Amniotic stem cell (primary cell): ENCODE measurements around the gene FDXACB1.
"Not testable (repeated sequence)": the region's sequence is repeated elsewhere in the genome, so short reads cannot be mapped to it uniquely, and the experiment has no call there.

Experiments used
- DNase-seq: peaks from one replicate; lab custom pipeline; 2025; lab: John Stamatoyannopoulos, UW

Gene FDXACB1

DNA sequence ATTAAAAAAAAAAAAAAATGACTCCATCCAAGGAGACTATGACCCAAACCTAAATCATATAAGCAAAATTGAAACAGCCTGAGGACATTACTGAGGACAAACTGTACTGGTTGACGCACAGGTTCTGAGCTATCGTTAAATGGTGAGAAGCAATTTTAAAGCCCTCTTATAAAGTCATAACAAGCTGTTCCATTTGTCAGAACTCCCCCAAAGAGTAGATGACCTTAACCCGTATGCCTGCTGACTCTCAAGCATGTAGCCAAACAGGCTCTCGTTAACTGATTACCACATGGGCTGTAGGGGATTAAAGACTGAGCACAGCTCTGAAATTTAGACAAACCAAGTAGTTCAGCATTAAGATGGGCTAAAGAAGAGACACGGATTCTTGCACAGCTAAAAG, 30.4 kb upstream of the FDXACB1 start:
- DNase-seq: no peak

GRCh38 chr11:111908639-111909305, 29.8 kb upstream of the FDXACB1 start:
- DNase-seq: no peak

DNA sequence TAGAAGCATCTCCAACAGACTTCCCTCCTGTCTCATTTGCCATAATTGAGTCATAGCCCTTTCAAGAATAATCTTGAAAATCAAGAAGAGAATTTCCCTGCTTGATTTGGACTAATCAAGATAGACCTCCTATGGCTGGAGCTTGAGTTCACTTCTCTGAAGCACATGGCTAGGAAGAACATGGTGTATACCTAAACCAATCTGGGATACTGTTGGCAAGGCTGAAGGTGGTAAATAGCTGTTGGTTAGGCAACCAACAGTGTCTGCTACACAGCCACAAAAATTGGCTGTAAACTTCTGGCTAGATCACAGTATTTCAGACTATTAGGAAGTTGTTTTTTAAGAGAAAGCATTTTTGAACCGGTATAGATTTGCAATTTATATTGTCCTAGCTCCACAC, 27.7 kb upstream of the FDXACB1 start:
- DNase-seq: no peak

DNA sequence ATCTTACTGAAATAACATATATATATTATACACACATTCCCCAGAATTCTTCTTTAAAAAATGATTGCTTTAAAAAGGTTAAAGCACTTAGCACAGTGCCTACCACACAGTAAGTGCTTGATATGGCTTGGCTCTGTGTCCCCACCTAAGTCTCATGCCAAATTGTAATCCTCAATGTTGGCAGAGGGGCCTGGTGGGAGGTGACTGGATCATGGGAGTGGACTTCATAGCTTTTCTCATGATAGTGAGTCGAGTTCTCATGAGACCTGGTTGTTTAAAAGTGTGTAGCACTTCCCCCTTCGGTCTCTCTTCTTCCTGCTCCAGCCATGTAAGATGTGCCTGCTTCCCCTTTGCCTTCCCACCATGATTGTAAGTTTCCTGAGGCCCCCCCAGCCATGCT, 26.4 kb upstream of the FDXACB1 start:
- DNase-seq: peak; percentile 21

DNA sequence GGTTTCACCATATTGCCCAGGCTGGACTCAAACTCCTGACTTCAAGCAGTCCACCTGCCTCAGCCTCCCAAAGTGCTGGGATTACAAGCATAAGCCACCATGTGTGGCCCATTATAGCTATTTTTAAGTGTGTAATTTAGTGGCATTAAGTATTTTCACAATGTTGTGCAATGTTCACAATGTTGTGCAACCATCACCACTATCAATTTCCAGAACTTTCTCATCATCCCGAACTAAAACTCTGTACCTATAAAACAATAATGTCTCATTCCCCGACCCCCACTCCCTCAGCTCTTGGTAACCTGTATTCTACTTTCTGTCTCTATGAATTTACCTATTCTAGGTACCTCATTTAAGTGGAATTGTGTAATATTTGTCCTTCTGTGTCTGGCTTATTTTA, 7.9 kb upstream of the FDXACB1 start:
- no peak for DNase-seq

DNA sequence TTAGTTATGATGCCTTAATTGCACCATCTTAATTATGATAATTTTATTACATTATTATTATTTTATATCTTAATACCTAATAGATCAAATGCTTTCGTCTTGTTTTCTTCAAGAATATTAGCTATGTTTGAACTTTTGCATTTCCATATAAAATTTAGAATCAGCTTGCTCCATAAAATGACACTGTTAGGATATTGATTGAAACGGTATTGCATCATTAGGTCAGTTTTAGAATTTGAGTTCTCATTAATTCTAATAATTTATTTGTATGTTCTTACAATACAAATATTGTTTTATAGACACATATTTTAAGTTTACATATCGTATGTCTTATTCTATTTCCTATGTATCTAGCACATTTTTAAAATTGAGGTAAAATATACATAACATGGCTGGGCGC, 7.1 kb upstream of the FDXACB1 start:
- no peak for DNase-seq

GRCh38 chr11:111885053-111885452, 6.1 kb upstream of the FDXACB1 start:
- not testable (repeated sequence) for DNase-seq

GRCh38 chr11:111882202-111882601, 3.2 kb upstream of the FDXACB1 start:
- DNase-seq: no peak

GRCh38 chr11:111879637-111879960, 634 bp upstream of the FDXACB1 start:
- DNase-seq: no peak

- DNase-seq: no peak
Observed at GRCh38 chr11:111878385-111878848, 548 bp downstream of the FDXACB1 start.

- DNase-seq: no peak
Observed at GRCh38 chr11:111871693-111872161, 7.2 kb downstream of the FDXACB1 start.

GRCh38 chr11:111870886-111871692, 7.9 kb downstream of the FDXACB1 start, which contains the start of gene ALG9:
ALG9 (minus strand) TSS chr11:111871581; CDS start chr11:111871482, 99 bp downstream.
- DNase-seq: peak; percentile 43

DNA sequence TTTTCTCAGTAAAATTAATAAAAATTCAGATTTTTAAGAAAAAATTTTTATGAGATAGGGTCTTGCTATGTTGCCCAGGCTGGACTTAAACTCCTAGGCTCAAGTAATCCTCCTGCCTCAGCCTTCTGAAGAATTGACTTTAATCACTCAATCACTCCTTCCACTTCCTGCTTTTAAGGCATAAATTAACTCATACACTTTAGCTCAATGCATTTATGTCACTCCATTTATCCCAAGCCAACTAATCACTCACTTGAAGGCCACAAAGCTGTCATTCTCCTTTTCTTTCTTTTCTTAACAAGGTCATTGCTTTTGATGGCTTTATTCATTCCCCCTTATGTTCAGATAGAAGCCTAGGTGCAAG, 8.5 kb downstream of the FDXACB1 start:
- DNase-seq: no peak

DNA sequence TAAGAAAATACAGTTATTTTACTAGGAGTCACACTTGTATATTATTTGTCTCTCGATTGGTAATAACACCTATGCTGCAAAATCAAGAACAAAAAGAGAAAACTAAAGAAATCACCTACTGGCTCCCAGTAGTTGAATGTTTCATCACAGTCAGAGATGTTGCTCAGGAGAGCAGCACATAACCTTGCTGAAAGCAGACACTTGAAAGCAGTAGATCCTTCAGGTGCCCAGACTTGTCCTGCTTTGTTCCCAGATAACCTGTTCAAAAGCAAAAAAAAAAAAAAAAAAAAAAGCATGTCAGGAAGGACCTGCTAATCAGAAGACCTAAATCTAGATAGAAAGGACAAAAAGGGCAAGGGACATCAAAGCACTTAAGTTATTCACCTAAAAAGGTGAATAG, 8.9 kb downstream of the FDXACB1 start:
- no peak for DNase-seq

- no peak for DNase-seq
Observed at GRCh38 chr11:111860257-111860656, 18.7 kb downstream of the FDXACB1 start.

- no peak for DNase-seq
Observed at GRCh38 chr11:111855506-111855905, 23.5 kb downstream of the FDXACB1 start.

- DNase-seq: no peak
Observed at GRCh38 chr11:111852103-111852502, 26.9 kb downstream of the FDXACB1 start.

DNA sequence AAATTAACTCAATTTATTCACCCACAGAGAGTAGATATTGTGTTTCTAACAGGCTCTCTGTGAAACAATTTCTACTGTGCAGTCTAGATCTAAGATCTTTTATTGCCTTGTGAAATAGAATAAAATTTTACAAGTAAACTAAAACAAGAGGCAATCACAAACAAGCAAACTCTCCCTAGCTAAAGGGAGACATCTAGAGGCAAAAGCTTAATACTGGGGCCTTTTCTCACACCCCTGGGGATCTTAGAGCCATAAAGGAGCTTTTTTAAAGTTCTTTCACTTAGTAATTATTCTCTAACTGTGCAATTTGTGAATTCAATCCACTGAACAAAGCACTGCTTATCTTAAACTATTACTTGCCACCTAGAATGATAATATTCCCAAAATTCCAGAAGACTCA, 27.3 kb downstream of the FDXACB1 start:
- DNase-seq: no peak

- DNase-seq: no peak
Observed at GRCh38 chr11:111851067-111851466, 27.9 kb downstream of the FDXACB1 start.

- no peak for DNase-seq
Observed at GRCh38 chr11:111849631-111850030, 29.3 kb downstream of the FDXACB1 start.

DNA sequence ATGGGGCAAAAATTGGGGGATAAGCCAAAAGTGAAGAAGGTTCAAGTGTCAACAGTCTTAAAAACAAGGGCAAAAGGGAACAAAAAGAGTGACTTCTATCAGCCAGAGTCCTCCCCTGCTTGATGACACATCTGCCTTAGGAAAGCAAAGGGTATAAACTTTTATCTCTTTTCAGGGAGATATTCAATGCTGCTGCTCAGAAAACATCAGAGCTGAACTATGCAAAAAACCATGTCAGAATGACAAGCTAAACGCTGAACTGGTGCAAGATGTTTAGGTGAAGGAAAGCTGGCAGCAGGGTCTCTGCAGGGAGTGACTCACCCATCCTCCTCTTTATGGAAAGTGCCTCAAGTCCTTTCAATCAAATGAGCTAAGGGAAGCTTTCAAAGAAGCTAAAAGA, 32.3 kb downstream of the FDXACB1 start:
- DNase-seq: peak; percentile 21

- no peak for DNase-seq
Observed at GRCh38 chr11:111846063-111846462, 32.9 kb downstream of the FDXACB1 start.

DNA sequence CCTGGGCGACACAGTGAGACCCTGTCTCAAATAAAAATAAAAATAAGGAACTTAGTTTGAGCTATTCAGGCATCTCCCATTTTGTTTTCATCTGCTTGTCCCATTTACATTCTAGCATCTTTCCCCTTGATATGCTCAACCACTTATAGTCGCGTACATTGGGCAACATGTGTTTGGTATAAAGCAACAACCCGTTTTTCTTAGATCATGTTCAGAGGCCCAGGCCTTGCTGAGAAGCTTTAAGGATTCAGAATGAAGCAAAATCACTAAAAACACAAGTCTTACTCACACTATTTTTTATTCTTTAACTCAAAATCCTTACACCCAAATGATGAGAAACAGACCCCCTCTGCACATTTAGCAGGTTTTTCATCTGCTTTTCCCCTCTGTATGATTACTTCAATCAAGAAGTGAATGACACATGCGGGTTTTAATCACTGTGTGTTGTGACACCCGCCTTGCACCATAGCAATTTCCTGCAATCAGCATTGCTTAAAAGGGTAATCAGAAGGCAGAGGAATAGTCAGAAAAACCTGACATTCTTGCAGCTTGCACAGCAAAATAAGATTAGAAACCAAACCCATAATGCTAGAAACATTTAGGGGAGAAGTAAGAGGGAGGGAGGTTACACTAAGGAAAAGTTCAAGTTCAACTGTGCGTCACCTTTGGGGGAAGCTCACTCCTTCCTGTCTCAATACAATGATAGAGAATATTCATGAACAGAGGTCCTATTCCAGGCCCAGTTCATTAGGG, 33.5 kb downstream of the FDXACB1 start:
- DNase-seq: no peak
